HepG2 (cell line): Measurements from ENCODE around the gene CD300H. TPM values are rescaled to one million over a fixed set of nuclear protein-coding genes. Genes with fewer than 3 reads are reported as not detected.

Experiments used
- ASH2L ChIP-seq: fragments of 300-600, 200-600 bp; sonication (generic); IDR thresholded peaks from 2 replicates; pipeline ENCODE4 v1.7.0; 2017; ENCODE audit warnings: low read depth, mild to moderate bottlenecking, moderate library complexity, mixed read lengths, low read length; ENCODE audit not compliant: insufficient read length
- CENPX ChIP-seq: sonication (generic); formaldehyde crosslinking; IDR thresholded peaks from 2 replicates; pipeline ENCODE4 v1.9.0; 2021; ENCODE audit warnings: mild to moderate bottlenecking, missing genetic modification reagents, moderate library complexity
- MIER3 ChIP-seq: IDR thresholded peaks from 2 replicates; pipeline ENCODE4 v1.6.1; 2016; ENCODE audit warnings: missing compliant biosample characterization, borderline replicate concordance
- PRPF4 ChIP-seq: fragments of 200-400 bp; formaldehyde crosslinking; IDR thresholded peaks from 2 replicates; pipeline ENCODE4 v1.6.1; 2016; ENCODE audit warnings: low read length, low read depth; ENCODE audit not compliant: poor library complexity, severe bottlenecking
- RAD21 ChIP-seq: fragments of 450-650 bp; formaldehyde crosslinking; IDR thresholded peaks from 2 replicates; pipeline ENCODE4 v1.5.0; 2020; ENCODE audit warnings: mild to moderate bottlenecking
- SMC3 ChIP-seq: IDR thresholded peaks from 2 replicates; pipeline ENCODE4 v1.6.1; 2011; ENCODE audit warnings: low read length, improper control_type of control experiment
- STAG1 ChIP-seq: sonication (generic); formaldehyde crosslinking; IDR thresholded peaks from 2 replicates; pipeline ENCODE4 v1.4.0; 2020; ENCODE audit warnings: missing genetic modification reagents
- ZNF225 ChIP-seq: sonication (generic); formaldehyde crosslinking; IDR thresholded peaks from 2 replicates; pipeline ENCODE4 v1.4.0; 2020; ENCODE audit warnings: mild to moderate bottlenecking, missing genetic modification reagents
- ZNF274 ChIP-seq: sonication (generic); formaldehyde crosslinking; IDR thresholded peaks from 2 replicates; pipeline ENCODE4 v1.5.1; 2020; ENCODE audit warnings: mild to moderate bottlenecking, missing genetic modification reagents
- ZNF383 ChIP-seq: sonication (generic); formaldehyde crosslinking; IDR thresholded peaks from 2 replicates; pipeline ENCODE4 v1.4.0; 2020; ENCODE audit warnings: missing genetic modification reagents, mild to moderate bottlenecking, borderline replicate concordance
- ZNF557 ChIP-seq: sonication (generic); formaldehyde crosslinking; IDR thresholded peaks from 2 replicates; pipeline ENCODE4 v1.4.0; 2020; ENCODE audit warnings: missing genetic modification reagents
- ZNF75D ChIP-seq: sonication (generic); formaldehyde crosslinking; IDR thresholded peaks from 2 replicates; pipeline ENCODE4 v1.8.1; 2023; ENCODE audit warnings: missing genetic modification reagents, mild to moderate bottlenecking, borderline replicate concordance
- ZNF772 ChIP-seq: sonication (generic); formaldehyde crosslinking; IDR thresholded peaks from 2 replicates; pipeline ENCODE4 v1.5.0; 2020; ENCODE audit warnings: mild to moderate bottlenecking, missing genetic modification reagents
- ZNF790 ChIP-seq: sonication (generic); formaldehyde crosslinking; IDR thresholded peaks from 2 replicates; pipeline ENCODE4 v1.8.0; 2022; ENCODE audit warnings: missing genetic modification reagents, mild to moderate bottlenecking, borderline replicate concordance
- ZSCAN25 ChIP-seq: sonication (generic); formaldehyde crosslinking; IDR thresholded peaks from 2 replicates; pipeline ENCODE4 v1.8.0; 2022; ENCODE audit warnings: mild to moderate bottlenecking, missing genetic modification reagents
- polyA plus RNA-seq, 8 experiments: library from polyadenylated mRNA; depleted of rRNA in 3 of 8; stranded (reverse) in 7 of 8; unstranded in 1 of 8; fragments of >200 nt; fragmentation: Illumina TruSeq in 4 of 8; extraction: Trizol in 4 of 8; gene quantifications; 2 replicates each; pipeline versions ENCODE4 v1.2.1 to v1.2.3, GENCODE V29; 2011 to 2016; ENCODE audit warnings: low read depth in 4 of 8, missing spikeins in 1 of 8, mixed read lengths in 1 of 8; ENCODE audit not compliant: insufficient read depth in 1 of 8
- total RNA-seq, 5 experiments: library from RNA; depleted of rRNA; stranded (reverse); fragments of >200 nt; fragmentation: Illumina TruSeq; extraction: Trizol; gene quantifications; 2 replicates each; pipeline ENCODE4 v1.2.3, GENCODE V29; 2016; ENCODE audit warnings: low read depth in 1 of 5
- TF ChIP-seq, protein P1 (sequence below): sonication (generic); formaldehyde crosslinking; IDR thresholded peaks from 2 replicates; pipeline ENCODE4 v1.4.0; 2020; ENCODE audit warnings: missing genetic modification reagents, mild to moderate bottlenecking, borderline replicate concordance
- TF ChIP-seq, protein P2 (sequence below): sonication (generic); formaldehyde crosslinking; IDR thresholded peaks from 2 replicates; pipeline ENCODE4 v1.5.0; 2020; ENCODE audit warnings: mild to moderate bottlenecking, missing genetic modification reagents, moderate library complexity
- TF ChIP-seq, protein P3 (sequence below): sonication (generic); formaldehyde crosslinking; IDR thresholded peaks from 2 replicates; pipeline ENCODE4 v1.4.0; 2020; ENCODE audit warnings: missing genetic modification reagents, borderline replicate concordance
- TF ChIP-seq, protein P4 (sequence below): sonication (generic); formaldehyde crosslinking; IDR thresholded peaks from 2 replicates; pipeline ENCODE4 v1.8.0; 2023; ENCODE audit warnings: mild to moderate bottlenecking, missing genetic modification reagents

CD300H gene
- total and polyA plus RNA-seq, 2 of the 13 experiments (the other 11 are each of a cell fraction or from before 2014, with no cell fraction given) = not detected

GRCh38 chr17:74601944-74602572 is 34.7 kb upstream of the CD300H start (continued):
- TF ChIP-seq MIER3 (CRISPR knock-in tag) = no peak
- no peak for TF ChIP-seq ZNF274 (CRISPR knock-in tag)
- TF ChIP-seq ZSCAN25 (CRISPR knock-in tag) = no peak
- TF ChIP-seq STAG1 (CRISPR knock-in tag) = peak; percentile 71
- TF ChIP-seq, protein P1, sequence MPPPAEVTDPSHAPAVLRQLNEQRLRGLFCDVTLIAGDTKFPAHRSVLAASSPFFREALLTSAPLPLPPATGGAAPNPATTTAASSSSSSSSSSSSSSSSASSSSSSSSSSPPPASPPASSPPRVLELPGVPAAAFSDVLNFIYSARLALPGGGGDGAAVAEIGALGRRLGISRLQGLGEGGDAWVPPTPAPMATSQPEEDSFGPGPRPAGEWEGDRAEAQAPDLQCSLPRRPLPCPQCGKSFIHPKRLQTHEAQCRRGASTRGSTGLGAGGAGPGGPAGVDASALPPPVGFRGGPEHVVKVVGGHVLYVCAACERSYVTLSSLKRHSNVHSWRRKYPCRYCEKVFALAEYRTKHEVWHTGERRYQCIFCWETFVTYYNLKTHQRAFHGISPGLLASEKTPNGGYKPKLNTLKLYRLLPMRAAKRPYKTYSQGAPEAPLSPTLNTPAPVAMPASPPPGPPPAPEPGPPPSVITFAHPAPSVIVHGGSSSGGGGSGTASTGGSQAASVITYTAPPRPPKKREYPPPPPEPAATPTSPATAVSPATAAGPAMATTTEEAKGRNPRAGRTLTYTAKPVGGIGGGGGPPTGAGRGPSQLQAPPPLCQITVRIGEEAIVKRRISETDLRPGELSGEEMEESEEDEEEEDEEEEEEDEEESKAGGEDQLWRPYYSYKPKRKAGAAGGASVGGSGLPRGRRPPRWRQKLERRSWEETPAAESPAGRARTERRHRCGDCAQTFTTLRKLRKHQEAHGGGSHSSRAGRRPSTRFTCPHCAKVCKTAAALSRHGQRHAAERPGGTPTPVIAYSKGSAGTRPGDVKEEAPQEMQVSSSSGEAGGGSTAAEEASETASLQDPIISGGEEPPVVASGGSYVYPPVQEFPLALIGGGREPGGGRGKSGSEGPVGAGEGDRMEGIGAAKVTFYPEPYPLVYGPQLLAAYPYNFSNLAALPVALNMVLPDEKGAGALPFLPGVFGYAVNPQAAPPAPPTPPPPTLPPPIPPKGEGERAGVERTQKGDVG (CRISPR knock-in tag) = no peak
- TF ChIP-seq ZNF225 (CRISPR knock-in tag) = no peak
- TF ChIP-seq, protein P2, sequence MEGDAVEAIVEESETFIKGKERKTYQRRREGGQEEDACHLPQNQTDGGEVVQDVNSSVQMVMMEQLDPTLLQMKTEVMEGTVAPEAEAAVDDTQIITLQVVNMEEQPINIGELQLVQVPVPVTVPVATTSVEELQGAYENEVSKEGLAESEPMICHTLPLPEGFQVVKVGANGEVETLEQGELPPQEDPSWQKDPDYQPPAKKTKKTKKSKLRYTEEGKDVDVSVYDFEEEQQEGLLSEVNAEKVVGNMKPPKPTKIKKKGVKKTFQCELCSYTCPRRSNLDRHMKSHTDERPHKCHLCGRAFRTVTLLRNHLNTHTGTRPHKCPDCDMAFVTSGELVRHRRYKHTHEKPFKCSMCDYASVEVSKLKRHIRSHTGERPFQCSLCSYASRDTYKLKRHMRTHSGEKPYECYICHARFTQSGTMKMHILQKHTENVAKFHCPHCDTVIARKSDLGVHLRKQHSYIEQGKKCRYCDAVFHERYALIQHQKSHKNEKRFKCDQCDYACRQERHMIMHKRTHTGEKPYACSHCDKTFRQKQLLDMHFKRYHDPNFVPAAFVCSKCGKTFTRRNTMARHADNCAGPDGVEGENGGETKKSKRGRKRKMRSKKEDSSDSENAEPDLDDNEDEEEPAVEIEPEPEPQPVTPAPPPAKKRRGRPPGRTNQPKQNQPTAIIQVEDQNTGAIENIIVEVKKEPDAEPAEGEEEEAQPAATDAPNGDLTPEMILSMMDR (CRISPR knock-in tag) = peak; percentile 70
- no peak for TF ChIP-seq PRPF4
- no peak for TF ChIP-seq ZNF557 (CRISPR knock-in tag)
- no peak for TF ChIP-seq CENPX
- TF ChIP-seq ZNF790 (CRISPR knock-in tag) = no peak
- no peak for TF ChIP-seq ZNF772 (CRISPR knock-in tag)
- no peak for TF ChIP-seq ZNF383 (CRISPR knock-in tag)
- TF ChIP-seq ZNF75D (CRISPR knock-in tag) = no peak
- 0 out of 2 replicates have a peak, but pooled peaks have one; percentile 27 for TF ChIP-seq RAD21 (CRISPR knock-in tag)
- TF ChIP-seq, protein P3, sequence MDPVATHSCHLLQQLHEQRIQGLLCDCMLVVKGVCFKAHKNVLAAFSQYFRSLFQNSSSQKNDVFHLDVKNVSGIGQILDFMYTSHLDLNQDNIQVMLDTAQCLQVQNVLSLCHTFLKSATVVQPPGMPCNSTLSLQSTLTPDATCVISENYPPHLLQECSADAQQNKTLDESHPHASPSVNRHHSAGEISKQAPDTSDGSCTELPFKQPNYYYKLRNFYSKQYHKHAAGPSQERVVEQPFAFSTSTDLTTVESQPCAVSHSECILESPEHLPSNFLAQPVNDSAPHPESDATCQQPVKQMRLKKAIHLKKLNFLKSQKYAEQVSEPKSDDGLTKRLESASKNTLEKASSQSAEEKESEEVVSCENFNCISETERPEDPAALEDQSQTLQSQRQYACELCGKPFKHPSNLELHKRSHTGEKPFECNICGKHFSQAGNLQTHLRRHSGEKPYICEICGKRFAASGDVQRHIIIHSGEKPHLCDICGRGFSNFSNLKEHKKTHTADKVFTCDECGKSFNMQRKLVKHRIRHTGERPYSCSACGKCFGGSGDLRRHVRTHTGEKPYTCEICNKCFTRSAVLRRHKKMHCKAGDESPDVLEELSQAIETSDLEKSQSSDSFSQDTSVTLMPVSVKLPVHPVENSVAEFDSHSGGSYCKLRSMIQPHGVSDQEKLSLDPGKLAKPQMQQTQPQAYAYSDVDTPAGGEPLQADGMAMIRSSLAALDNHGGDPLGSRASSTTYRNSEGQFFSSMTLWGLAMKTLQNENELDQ (CRISPR knock-in tag) = no peak
- peak; percentile 56; the same call in 1 of the 2 replicates for TF ChIP-seq SMC3
- TF ChIP-seq, protein P4, sequence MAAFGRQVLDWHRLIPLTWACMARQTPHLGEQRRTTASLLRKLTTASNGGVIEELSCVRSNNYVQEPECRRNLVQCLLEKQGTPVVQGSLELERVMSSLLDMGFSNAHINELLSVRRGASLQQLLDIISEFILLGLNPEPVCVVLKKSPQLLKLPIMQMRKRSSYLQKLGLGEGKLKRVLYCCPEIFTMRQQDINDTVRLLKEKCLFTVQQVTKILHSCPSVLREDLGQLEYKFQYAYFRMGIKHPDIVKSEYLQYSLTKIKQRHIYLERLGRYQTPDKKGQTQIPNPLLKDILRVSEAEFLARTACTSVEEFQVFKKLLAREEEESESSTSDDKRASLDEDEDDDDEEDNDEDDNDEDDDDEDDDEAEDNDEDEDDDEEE (CRISPR knock-in tag) = no peak
- no peak for TF ChIP-seq ASH2L
- TF ChIP-seq, all 625 proteins: peak for 6
